GM12865 (cell line): ENCODE results near the gene HLA-DRB1.
A peak's percentile ranks its signal among the peaks of the same experiment; 100 is the strongest.
"Not testable (repeated sequence)": the region's sequence is repeated elsewhere in the genome, so short reads cannot be mapped to it uniquely, and the experiment has no call there.

Source experiments
- DNase-seq: peaks from one replicate; pipeline ENCODE4 v3.0.0; 2010; ENCODE audit warnings: low read depth
- H3K4me3 ChIP-seq: 2 replicates; pipeline ENCODE4 v1.5.1; 2011; ENCODE audit warnings: mild to moderate bottlenecking, low read depth, low read length, control low read depth
- CTCF ChIP-seq: IDR thresholded peaks from 2 replicates; pipeline ENCODE4 v1.5.1; 2011; ENCODE audit warnings: low read length, control low read depth, low read depth, inconsistent platforms; ENCODE audit not compliant: insufficient read depth; ENCODE audit errors: missing control alignments

HLA-DRB1 gene

GRCh38 chr6:32551410-32551809 is 38.2 kb downstream of the HLA-DRB1 start:
- no peak overlapping the region for H3K4me3 ChIP-seq
- TF ChIP-seq CTCF = no peak
- no peak for DNase-seq

- no peak for DNase-seq
- no peak for TF ChIP-seq CTCF
- no peak overlapping the region for H3K4me3 ChIP-seq
Measured at GRCh38 chr6:32539839-32540238, 49.8 kb downstream of the HLA-DRB1 start.

- not testable (repeated sequence) for DNase-seq
- peak overlapping the region; percentile 96 for H3K4me3 ChIP-seq
Measured at GRCh38 chr6:32530431-32530793, 59.2 kb downstream of the HLA-DRB1 start.

GRCh38 chr6:32529697-32530430 is 59.8 kb downstream of the HLA-DRB1 start, which contains the start of gene HLA-DRB5:
Gene HLA-DRB5 (minus strand): TSS chr6:32530287. CDS start chr6:32530224, 63 bp downstream.
- peak; percentile 86 for DNase-seq
- no peak for TF ChIP-seq CTCF
- H3K4me3 ChIP-seq = peak within 1 kb of the TSS; percentile 96
